Gastrocnemius medialis (tissue), 4 donors: Measurements from ENCODE around the gene CDH2.

ENCODE experiments used
- CTCF ChIP-seq, 5 experiments: fragments of 450-650 bp in 3 of 5; fragments of 200-600 bp in 2 of 5; sonication (generic) in 2 of 5; IDR thresholded peaks in 4 of 5; conservative IDR thresholded peaks in 1 of 5; 1 replicate in 4 of 5; 2 replicates in 1 of 5; pipeline ENCODE4 v1.5.1; 2016 to 2019; ENCODE audit warnings: antibody characterized with exemption in 5 of 5, mild to moderate bottlenecking in 3 of 5, moderate library complexity in 3 of 5
- POLR2A ChIP-seq, 2 donors: fragments of 450-650 bp; IDR thresholded peaks; one replicate each; pipeline ENCODE4 v1.6.1; 2017; ENCODE audit warnings: antibody characterized with exemption in 2 of 2, mild to moderate bottlenecking in 2 of 2, moderate library complexity in 2 of 2

DNA sequence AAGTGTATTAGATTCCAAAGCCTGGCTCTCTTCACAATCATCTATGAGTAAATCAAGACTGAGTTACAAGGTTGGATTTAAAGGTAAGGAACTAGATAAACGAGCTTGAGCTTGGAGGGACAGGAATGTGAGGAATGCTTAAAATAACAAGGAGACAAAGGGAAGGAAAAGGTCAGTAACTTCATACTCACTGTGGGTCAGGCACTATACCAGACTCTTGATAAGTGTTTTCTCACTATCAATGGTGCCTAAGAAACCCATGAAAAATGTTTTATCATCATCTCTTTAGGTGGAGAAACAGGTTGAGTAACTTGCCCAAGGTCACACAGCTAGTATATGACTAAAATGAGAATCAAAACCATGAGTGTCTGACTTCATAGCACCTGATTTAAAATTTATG is 212.1 kb downstream of the CDH2 start:
- TF ChIP-seq CTCF (IDR thresholded peaks at IDR 0.05 in 4 of 5, conservative IDR thresholded peaks at IDR 0.05 in 1 of 5) (no peak), POLR2A (IDR thresholded peaks at IDR 0.05) (no peak)
